Activated T-helper 2 cell treated with anti-CD3 and anti-CD28 coated beads, Interferon-gamma antibody, Interleukin-2, Interleukin-4, amounts not matched to agents 10 μg/mL and 5 μg/mL and 100 μg/mL, durations not matched to agents 14 hours and 24 hours and 36 hours (primary cell): ENCODE results near the gene CLDN7. TPM values are rescaled to one million over a fixed set of nuclear protein-coding genes. Genes with fewer than 3 reads are reported as not detected.

Source experiments
- DNase-seq: peaks from one replicate; pipeline ENCODE4 v3.0.0; 2021; ENCODE audit warnings: low spot score
- H3K27ac Mint-ChIP-seq: one replicate; pipeline ENCODE4 v1.8.0; 2021; ENCODE audit warnings: mixed read lengths
- H3K27me3 Mint-ChIP-seq: one replicate; pipeline ENCODE4 v1.8.0; 2021; ENCODE audit warnings: low read depth, mixed read lengths
- H3K36me3 Mint-ChIP-seq: one replicate; pipeline ENCODE4 v1.8.0; 2021; ENCODE audit warnings: low read depth, mixed read lengths
- H3K4me1 Mint-ChIP-seq: one replicate; pipeline ENCODE4 v1.8.0; 2021; ENCODE audit warnings: low read depth, mixed read lengths
- H3K4me3 Mint-ChIP-seq: one replicate; pipeline ENCODE4 v1.8.0; 2021; ENCODE audit warnings: low read depth, mild to moderate bottlenecking, moderate library complexity, mixed read lengths
- H3K9me3 Mint-ChIP-seq: one replicate; pipeline ENCODE4 v1.8.0; 2021; ENCODE audit warnings: mixed read lengths
- intact Hi-C: fragments of 100-400 bp; cut with micrococcal nuclease; formaldehyde crosslinking; loops from one replicate; pipeline ENCODE4 v1.15.1; 2023
- total RNA-seq: library from RNA; stranded (reverse); gene quantifications from 2 replicates; pipeline ENCODE4 v1.2.3, GENCODE V29; 2022

Gene CLDN7
- total RNA-seq: 0.21 and 0.41 TPM in 2 replicates

- Mint-ChIP-seq H3K36me3 (peaks cover 16% of the 10 kb centered on the region), H3K9me3 (no peaks in the 10 kb centered on the region), H3K4me1 (peaks cover 16% of the 10 kb centered on the region), H3K27me3 (peaks cover 29% of the 10 kb centered on the region), H3K4me3 (peak within 1 kb of the TSS; percentile 62), H3K27ac (peak within 1 kb of the TSS; percentile 55)
- no peak for DNase-seq
- intact Hi-C loops: no loop called here
Measured at GRCh38 chr17:7262192-7262934, at the start of gene CLDN7. Gene CLDN7, minus strand, starts transcription at chr17:7262478. Its CDS starts 435 bp downstream, at chr17:7262043.

GRCh38 chr17:7311110-7311705 is 48.9 kb upstream of the CLDN7 start:
- H3K27me3 Mint-ChIP-seq: no peaks in the 10 kb centered on the region
- H3K4me3 Mint-ChIP-seq: peak overlapping the region; percentile 94
- H3K4me1 Mint-ChIP-seq: peaks cover 51% of the 10 kb centered on the region
- DNase-seq: no peak
- intact Hi-C loops: no loop called here
- peak overlapping the region; percentile 69 for H3K27ac Mint-ChIP-seq
- H3K9me3 Mint-ChIP-seq: no peaks in the 10 kb centered on the region
- H3K36me3 Mint-ChIP-seq: peaks cover 65% of the 10 kb centered on the region

- no peaks in the 10 kb centered on the region for H3K9me3 Mint-ChIP-seq
- peak overlapping the region; percentile 95 for H3K27ac Mint-ChIP-seq
- H3K27me3 Mint-ChIP-seq: no peaks in the 10 kb centered on the region
- H3K36me3 Mint-ChIP-seq: peaks cover 61% of the 10 kb centered on the region
- intact Hi-C loops: loop anchor here (5.0 kb wide), 2 partner anchors 128 to 263 kb away; partner anchors contain the start of genes FGF11 and TMEM102
- DNase-seq: no peak
- H3K4me1 Mint-ChIP-seq: peaks cover 53% of the 10 kb centered on the region
- H3K4me3 Mint-ChIP-seq: peak overlapping the region; percentile 94
Measured at GRCh38 chr17:7309628-7310027, 47.4 kb upstream of the CLDN7 start.

GRCh38 chr17:7308625-7309433 is 46.6 kb upstream of the CLDN7 start:
- DNase-seq: peak; percentile 80
- H3K27me3 Mint-ChIP-seq: no peaks in the 10 kb centered on the region
- peak overlapping the region; percentile 94 for H3K4me3 Mint-ChIP-seq
- H3K9me3 Mint-ChIP-seq: no peaks in the 10 kb centered on the region
- H3K27ac Mint-ChIP-seq: peak overlapping the region; percentile 95
- H3K36me3 Mint-ChIP-seq: peaks cover 54% of the 10 kb centered on the region
- intact Hi-C loops: loop anchor here (1.0 to 5.0 kb wide), 3 partner anchors 128 to 263 kb away; partner anchors contain the start of genes FGF11, POLR2A and TMEM102
- peaks cover 46% of the 10 kb centered on the region for H3K4me1 Mint-ChIP-seq

- peak overlapping the region; percentile 94 for H3K4me3 Mint-ChIP-seq
- H3K27me3 Mint-ChIP-seq: no peaks in the 10 kb centered on the region
- no peaks in the 10 kb centered on the region for H3K9me3 Mint-ChIP-seq
- peak; percentile 47 for DNase-seq
- H3K36me3 Mint-ChIP-seq: peaks cover 45% of the 10 kb centered on the region
- peaks cover 38% of the 10 kb centered on the region for H3K4me1 Mint-ChIP-seq
- intact Hi-C loops: loop anchor here (1.0 to 5.0 kb wide), 9 partner anchors 14 to 379 kb away; partner anchors contain the start of genes ELP5, FGF11, GABARAP and NEURL4
- peak overlapping the region; percentile 97 for H3K27ac Mint-ChIP-seq
Measured at GRCh38 chr17:7307686-7308624, 45.7 kb upstream of the CLDN7 start.

GRCh38 chr17:7306911-7307685 is 44.8 kb upstream of the CLDN7 start, which contains the start of gene EIF5A:
Gene EIF5A, plus strand, starts transcription at chr17:7307628. Its CDS starts 2,008 bp downstream, at chr17:7309636.
- DNase-seq: peak; percentile 99
- Mint-ChIP-seq H3K27ac (peak within 1 kb of the TSS; percentile 97), H3K36me3 (peaks cover 36% of the 10 kb centered on the region), H3K27me3 (peaks cover under 1% of the 10 kb centered on the region), H3K4me1 (peaks cover 32% of the 10 kb centered on the region), H3K4me3 (peak within 1 kb of the TSS; percentile 94), H3K9me3 (no peaks in the 10 kb centered on the region)
- intact Hi-C loops: loop anchor here (1.0 to 5.0 kb wide), 8 partner anchors 13 to 380 kb away; partner anchors contain the start of genes ELP5, FGF11, GABARAP and NEURL4

- DNase-seq: no peak
- no peaks in the 10 kb centered on the region for H3K9me3 Mint-ChIP-seq
- H3K36me3 Mint-ChIP-seq: peaks cover 8% of the 10 kb centered on the region
- peak overlapping the region; percentile 13 for H3K4me3 Mint-ChIP-seq
- H3K4me1 Mint-ChIP-seq: peaks cover 9% of the 10 kb centered on the region
- H3K27me3 Mint-ChIP-seq: peaks cover 10% of the 10 kb centered on the region
- H3K27ac Mint-ChIP-seq: peak overlapping the region; percentile 28
- intact Hi-C loops: no loop called here
Measured at GRCh38 chr17:7304179-7304578, 41.9 kb upstream of the CLDN7 start.

- peaks cover 36% of the 10 kb centered on the region for H3K27me3 Mint-ChIP-seq
- no peaks in the 10 kb centered on the region for H3K36me3 Mint-ChIP-seq
- no peaks in the 10 kb centered on the region for H3K9me3 Mint-ChIP-seq
- H3K4me1 Mint-ChIP-seq: peaks cover 13% of the 10 kb centered on the region
- intact Hi-C loops: loop anchor here (1.0 to 2.0 kb wide), 3 partner anchors 16 to 250 kb away; partner anchors contain the start of gene ELP5
- H3K27ac Mint-ChIP-seq: no peak overlapping the region
- H3K4me3 Mint-ChIP-seq: no peak overlapping the region
- peak; percentile 64 for DNase-seq
Measured at GRCh38 chr17:7296189-7296861, 34.0 kb upstream of the CLDN7 start.

GRCh38 chr17:7295230-7296180 is 33.2 kb upstream of the CLDN7 start:
- H3K27me3 Mint-ChIP-seq: peaks cover 36% of the 10 kb centered on the region
- peak overlapping the region; percentile 75 for H3K4me3 Mint-ChIP-seq
- H3K4me1 Mint-ChIP-seq: peaks cover 13% of the 10 kb centered on the region
- H3K27ac Mint-ChIP-seq: no peak overlapping the region
- no peak for DNase-seq
- intact Hi-C loops: loop anchor here (1.0 to 2.0 kb wide), 3 partner anchors 15 to 249 kb away; partner anchors contain the start of gene ELP5
- H3K36me3 Mint-ChIP-seq: no peaks in the 10 kb centered on the region
- H3K9me3 Mint-ChIP-seq: no peaks in the 10 kb centered on the region

- Mint-ChIP-seq H3K27ac (no peak within 1 kb of the TSS), H3K9me3 (no peaks in the 10 kb centered on the region), H3K27me3 (peaks cover 32% of the 10 kb centered on the region), H3K4me3 (peak within 1 kb of the TSS; percentile 75), H3K36me3 (no peaks in the 10 kb centered on the region), H3K4me1 (peaks cover 13% of the 10 kb centered on the region)
- DNase-seq: peak; percentile 80
- intact Hi-C loops: loop anchor here (1.0 kb wide), 2 partner anchors 13 to 73 kb away; partner anchors contain the start of gene EIF5A
Measured at GRCh38 chr17:7294614-7295153, 32.4 kb upstream of the CLDN7 start, which contains the start of gene YBX2. Gene YBX2, minus strand, starts transcription at chr17:7294639. Its CDS starts 139 bp downstream, at chr17:7294500.
